ENCODE data around the gene ABCC3. TPM values are rescaled to one million over a fixed set of nuclear protein-coding genes. Genes with fewer than 3 reads are reported as not detected.

ABCC3 gene
- total and polyA plus RNA-seq, 8 donors = 30.9 to 120 (median 50.3) TPM

DNA sequence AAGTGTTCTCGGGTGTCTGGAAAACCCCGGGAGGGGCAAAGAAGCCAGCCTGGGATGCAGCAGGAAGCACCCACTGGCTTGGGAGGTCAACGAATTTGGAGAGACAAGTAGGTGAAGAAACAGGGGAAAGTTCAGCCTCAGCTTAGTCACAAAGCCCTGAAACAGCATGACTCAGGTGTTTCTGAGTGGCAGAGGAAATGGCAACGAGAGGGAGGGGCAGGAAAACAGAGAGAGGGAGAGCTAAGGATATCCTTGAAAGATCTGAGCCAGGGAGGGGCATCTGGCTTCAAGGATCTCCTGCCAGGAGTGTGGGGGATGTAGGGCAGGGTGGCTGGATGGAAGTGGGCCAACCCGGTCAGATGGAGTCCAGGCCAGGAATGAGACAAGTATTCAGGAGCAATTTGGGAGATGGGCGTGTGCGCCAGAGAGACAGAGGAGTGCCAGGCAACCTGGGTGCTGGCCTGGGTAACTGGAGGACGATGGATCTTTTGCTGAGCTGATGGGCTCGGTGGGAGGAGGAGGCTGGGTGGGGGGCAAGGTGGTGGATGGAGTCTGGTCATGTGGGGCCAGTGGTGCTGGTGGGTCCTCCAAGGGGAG, 27.2 kb downstream of the ABCC3 start:
- intact Hi-C loops (cut with DNase I) = no loop called here
- Histone ChIP-seq H3K27ac (peak overlapping the region; percentile 57 to 75), H3K9me3 (no peaks in the 10 kb centered on the region), H3K36me3 (no peaks in the 10 kb centered on the region), H3K27me3 (no peaks in the 10 kb centered on the region), H3K4me3 (no peak overlapping the region), H3K4me1 (peaks cover 21 to 31% of the 10 kb centered on the region in 2 donors)
- DNase-seq (peak in 3 of 4 donors; percentile 45 to 79 (median 71)), ATAC-seq (peak; percentile 85)
- TF ChIP-seq, protein P1, sequence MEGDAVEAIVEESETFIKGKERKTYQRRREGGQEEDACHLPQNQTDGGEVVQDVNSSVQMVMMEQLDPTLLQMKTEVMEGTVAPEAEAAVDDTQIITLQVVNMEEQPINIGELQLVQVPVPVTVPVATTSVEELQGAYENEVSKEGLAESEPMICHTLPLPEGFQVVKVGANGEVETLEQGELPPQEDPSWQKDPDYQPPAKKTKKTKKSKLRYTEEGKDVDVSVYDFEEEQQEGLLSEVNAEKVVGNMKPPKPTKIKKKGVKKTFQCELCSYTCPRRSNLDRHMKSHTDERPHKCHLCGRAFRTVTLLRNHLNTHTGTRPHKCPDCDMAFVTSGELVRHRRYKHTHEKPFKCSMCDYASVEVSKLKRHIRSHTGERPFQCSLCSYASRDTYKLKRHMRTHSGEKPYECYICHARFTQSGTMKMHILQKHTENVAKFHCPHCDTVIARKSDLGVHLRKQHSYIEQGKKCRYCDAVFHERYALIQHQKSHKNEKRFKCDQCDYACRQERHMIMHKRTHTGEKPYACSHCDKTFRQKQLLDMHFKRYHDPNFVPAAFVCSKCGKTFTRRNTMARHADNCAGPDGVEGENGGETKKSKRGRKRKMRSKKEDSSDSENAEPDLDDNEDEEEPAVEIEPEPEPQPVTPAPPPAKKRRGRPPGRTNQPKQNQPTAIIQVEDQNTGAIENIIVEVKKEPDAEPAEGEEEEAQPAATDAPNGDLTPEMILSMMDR (IDR thresholded peaks at IDR 0.05) = no peak

DNA sequence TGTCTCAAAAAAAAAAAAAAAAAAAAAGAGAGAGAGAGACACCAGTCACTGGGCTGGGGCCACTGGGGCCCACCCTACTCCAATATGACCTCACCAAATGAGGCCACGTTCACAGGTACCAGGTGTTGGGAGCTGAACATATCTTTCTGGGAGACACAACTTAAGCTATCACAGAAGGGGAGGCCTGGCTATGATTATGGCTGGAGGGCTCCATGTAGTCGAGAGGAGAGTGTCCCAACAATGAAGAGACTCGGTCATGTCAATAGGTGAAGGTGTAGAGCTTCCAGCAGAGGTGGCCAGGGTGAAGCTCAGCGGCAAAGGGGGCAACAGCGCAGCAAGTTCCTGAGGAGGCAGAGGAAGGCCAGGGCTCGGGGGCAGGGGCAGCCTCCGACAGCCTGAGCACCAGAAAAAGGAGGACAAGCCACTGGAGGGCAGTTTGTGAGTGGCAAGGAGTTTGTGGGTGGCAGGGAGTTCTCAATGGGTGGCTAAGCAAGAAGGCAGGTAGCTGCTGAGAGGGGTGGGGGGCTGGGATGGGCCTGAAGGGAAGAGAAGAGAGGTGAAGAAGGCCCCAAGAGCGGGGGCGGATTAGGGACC, 28.0 kb downstream of the ABCC3 start:
- H3K27me3 ChIP-seq = no peaks in the 10 kb centered on the region
- DNase-seq = no peak
- no peak overlapping the region for H3K27ac ChIP-seq
- H3K36me3 ChIP-seq = no peaks in the 10 kb centered on the region
- TF ChIP-seq, protein P1 (IDR thresholded peaks at IDR 0.05) = no peak
- H3K9me3 ChIP-seq = no peaks in the 10 kb centered on the region
- H3K4me3 ChIP-seq = no peak overlapping the region
- peaks cover 21 to 31% of the 10 kb centered on the region in 2 donors for H3K4me1 ChIP-seq
- no peak for ATAC-seq
- intact Hi-C loops (cut with DNase I) = no loop called here

DNA sequence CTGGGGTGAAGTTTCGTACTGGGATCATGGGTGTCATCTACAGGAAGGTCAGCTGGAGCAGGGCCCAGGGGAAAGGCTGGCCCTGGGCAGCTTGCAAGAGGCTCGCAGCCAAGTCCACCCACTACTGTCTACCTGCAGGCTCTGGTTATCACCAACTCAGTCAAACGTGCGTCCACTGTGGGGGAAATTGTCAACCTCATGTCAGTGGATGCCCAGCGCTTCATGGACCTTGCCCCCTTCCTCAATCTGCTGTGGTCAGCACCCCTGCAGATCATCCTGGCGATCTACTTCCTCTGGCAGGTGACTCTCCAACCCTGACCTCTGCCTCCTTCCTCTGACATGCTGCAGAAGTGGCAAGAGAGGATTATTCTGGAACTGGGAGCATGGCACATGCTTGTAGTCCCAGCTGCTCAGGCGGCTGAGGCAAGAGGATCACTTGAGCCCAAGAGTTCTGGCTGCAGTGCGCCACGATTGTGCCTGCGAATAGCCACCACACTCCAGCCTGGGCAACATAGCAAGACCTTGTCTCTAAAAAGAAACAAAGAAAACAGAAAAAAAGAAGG, 29.2 kb downstream of the ABCC3 start:
- Histone ChIP-seq H3K9me3 (no peaks in the 10 kb centered on the region), H3K36me3 (no peaks in the 10 kb centered on the region), H3K4me3 (no peak overlapping the region), H3K27me3 (no peaks in the 10 kb centered on the region), H3K27ac (no peak overlapping the region), H3K4me1 (peaks cover 24 to 40% of the 10 kb centered on the region in 2 donors)
- TF ChIP-seq, protein P1 (IDR thresholded peaks at IDR 0.05) = no peak
- no peak for ATAC-seq
- intact Hi-C loops (cut with DNase I) = no loop called here
- DNase-seq = no peak

DNA sequence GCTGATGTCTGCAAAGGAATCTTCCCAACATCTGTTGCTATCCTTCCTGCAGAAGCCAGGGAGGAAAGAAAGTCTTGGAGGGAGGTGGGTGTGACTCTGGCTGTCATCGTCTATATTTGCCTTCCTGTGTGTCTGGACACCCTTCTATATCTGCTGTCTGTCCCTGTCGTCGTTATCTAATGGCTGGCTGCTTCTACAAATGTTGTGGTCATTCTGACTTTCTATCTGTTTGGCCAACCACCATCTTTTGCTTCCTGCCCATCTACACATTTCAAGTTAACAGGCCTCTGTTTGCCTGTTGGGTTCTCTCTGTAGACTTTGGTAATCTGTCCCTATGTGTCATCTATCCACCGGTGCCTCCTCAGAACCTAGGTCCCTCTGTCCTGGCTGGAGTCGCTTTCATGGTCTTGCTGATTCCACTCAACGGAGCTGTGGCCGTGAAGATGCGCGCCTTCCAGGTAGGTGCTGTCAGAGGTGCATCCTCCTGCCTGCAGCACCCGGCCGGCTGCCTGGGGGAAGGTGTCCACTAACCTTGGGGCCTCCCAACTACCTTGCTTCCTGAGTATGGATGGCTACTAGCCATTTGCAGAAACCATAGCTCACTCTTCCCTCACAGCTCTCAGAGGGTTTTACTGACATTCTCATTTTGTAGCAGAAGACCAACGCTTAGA, 30.2 kb downstream of the ABCC3 start:
- H3K36me3 ChIP-seq = no peaks in the 10 kb centered on the region
- ATAC-seq (no peak), DNase-seq (no peak)
- intact Hi-C loops (cut with DNase I) = no loop called here
- no peaks in the 10 kb centered on the region for H3K9me3 ChIP-seq
- H3K27ac ChIP-seq = no peak overlapping the region
- TF ChIP-seq, protein P1 (IDR thresholded peaks at IDR 0.05) = no peak
- peaks cover 18 to 37% of the 10 kb centered on the region in 2 donors for H3K4me1 ChIP-seq
- H3K4me3 ChIP-seq = no peak overlapping the region
- H3K27me3 ChIP-seq = no peaks in the 10 kb centered on the region

DNA sequence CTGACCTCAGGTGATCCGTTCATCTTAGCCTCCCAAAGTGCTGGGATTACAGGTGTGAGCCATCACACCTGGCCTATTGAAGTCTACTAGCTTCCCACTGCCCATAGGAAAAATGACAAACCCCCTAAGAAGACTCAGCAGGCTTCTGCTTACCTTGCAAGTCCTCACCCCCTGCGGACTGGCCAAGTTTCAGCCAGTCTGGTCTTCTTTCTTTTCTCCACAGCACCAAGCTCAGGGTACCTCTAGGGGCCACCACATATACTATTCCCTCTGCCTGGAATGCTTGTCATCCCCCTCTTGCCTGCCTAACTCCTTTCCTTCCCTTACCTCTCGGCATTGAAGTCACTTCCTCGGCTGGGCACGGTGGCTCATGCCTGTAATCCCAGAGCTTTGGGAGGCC, 31.2 kb downstream of the ABCC3 start:
- Histone ChIP-seq H3K9me3 (no peaks in the 10 kb centered on the region), H3K27me3 (no peaks in the 10 kb centered on the region), H3K4me1 (peaks cover 12 to 32% of the 10 kb centered on the region in 2 donors), H3K4me3 (no peak overlapping the region), H3K36me3 (no peaks in the 10 kb centered on the region), H3K27ac (no peak overlapping the region)
- intact Hi-C loops (cut with DNase I) = no loop called here
- DNase-seq = no peak
- ATAC-seq = no peak
- TF ChIP-seq, protein P1 (IDR thresholded peaks at IDR 0.05) = no peak
